ENCODE measurements around the gene DNMT3L. TPM values are rescaled to one million over a fixed set of nuclear protein-coding genes. Genes with fewer than 3 reads are reported as not detected.
"Not testable (repeated sequence)": the region's sequence is repeated elsewhere in the genome, so short reads cannot be mapped to it uniquely, and the experiment has no call there.

DNMT3L gene
- total and polyA plus RNA-seq, 9 donors: not detected

DNA sequence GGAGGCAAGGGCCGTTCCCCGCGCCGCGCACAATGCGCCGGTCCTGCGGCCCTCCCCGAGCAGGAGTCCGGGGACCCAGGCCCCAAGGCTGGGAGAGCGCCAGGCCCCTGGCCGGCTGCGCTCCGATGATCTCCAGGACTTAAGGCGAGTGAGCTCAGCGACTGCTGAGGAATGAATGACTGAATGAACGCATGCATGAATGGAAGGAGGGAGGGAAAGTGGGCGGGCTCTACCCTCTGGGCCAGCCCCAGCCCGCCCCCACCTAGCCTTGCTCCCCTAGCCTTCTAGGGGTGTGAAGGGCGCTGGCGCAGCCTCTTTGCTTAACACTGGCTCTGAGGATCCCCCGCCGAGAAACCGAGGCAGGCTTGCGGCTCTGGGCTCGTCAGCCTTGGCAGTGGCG is 20.4 kb downstream of the DNMT3L start:
- H3K36me3 ChIP-seq (ENCODE audit: control insufficient read depth, insufficient read depth, low read length); H3K4me1 ChIP-seq (ENCODE audit: control insufficient read depth, insufficient read depth, low read length); H3K27me3 ChIP-seq (ENCODE audit: control insufficient read depth, insufficient read depth, low read length); DNase-seq; H3K27ac ChIP-seq (ENCODE audit: low read length); H3K4me3 ChIP-seq (ENCODE audit: low read length); H3K9me3 ChIP-seq (replicated peaks; ENCODE audit: control insufficient read depth, low read depth, low read length): not testable (repeated sequence)
- WGBS (ENCODE audit: insufficient coverage): no CpG with 5 or more reads among the region's 27 CpGs

DNA sequence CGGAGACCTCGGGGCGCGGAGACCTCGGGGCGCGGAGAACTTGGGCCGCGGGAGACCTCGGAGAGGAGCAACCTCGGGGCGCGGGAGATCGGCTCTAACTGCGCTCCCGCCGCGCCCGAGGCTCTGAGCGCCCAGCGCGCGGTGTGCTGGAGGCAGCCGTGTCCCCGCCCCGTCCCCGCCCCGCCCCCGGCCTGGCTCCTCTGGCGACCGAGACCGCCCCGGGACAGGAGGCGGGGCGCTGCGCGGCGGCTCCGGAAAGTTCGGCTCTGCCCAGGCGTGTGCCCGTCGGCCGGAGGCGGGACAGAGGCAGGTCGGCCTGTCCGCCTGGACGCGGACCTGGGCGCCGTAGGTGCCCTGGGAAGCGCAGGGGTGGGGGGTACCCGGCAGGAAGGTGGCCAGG is 20.9 kb downstream of the DNMT3L start, which contains the start of gene ICOSLG:
ICOSLG (minus strand) TSS at position 102 of the 400 bp plus-strand sequence. CDS start 126 bp downstream, outside the sequence.
- WGBS (ENCODE audit: insufficient coverage): no CpG with 5 or more reads among the region's 53 CpGs
- H3K27me3 ChIP-seq (ENCODE audit: control insufficient read depth, insufficient read depth, low read length); H3K27ac ChIP-seq (ENCODE audit: low read length); DNase-seq; H3K4me1 ChIP-seq (ENCODE audit: control insufficient read depth, insufficient read depth, low read length); H3K36me3 ChIP-seq (ENCODE audit: control insufficient read depth, insufficient read depth, low read length); H3K4me3 ChIP-seq (ENCODE audit: low read length); H3K9me3 ChIP-seq (replicated peaks; ENCODE audit: control insufficient read depth, low read depth, low read length): not testable (repeated sequence)

DNA sequence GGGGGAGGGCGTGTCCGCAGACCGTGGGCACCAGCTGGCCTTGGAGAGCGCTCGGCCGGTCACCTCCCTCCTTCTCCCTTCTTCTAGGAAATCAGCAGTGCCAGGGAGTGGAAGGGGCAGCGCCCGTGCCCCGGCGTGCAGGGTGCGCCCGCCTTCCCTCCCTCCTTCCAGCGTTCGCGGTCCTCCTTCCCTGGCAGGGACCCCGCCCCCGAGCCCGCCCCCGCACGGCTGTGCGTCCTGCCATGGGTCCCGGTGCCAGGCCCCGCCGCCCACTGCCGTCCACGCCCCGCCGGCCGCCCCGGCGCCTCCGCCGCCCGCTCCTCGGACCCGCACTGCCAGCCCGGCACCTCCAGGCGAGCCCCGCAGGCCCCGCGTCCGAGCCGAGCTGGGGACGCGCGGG is 21.3 kb downstream of the DNMT3L start:
- not testable (repeated sequence) for H3K4me3 ChIP-seq (ENCODE audit: low read length); H3K27me3 ChIP-seq (ENCODE audit: control insufficient read depth, insufficient read depth, low read length); H3K9me3 ChIP-seq (replicated peaks; ENCODE audit: control insufficient read depth, low read depth, low read length); DNase-seq; H3K27ac ChIP-seq (ENCODE audit: low read length); H3K4me1 ChIP-seq (ENCODE audit: control insufficient read depth, insufficient read depth, low read length); H3K36me3 ChIP-seq (ENCODE audit: control insufficient read depth, insufficient read depth, low read length)
- no CpG with 5 or more reads among the region's 46 CpGs for WGBS (ENCODE audit: insufficient coverage)

DNA sequence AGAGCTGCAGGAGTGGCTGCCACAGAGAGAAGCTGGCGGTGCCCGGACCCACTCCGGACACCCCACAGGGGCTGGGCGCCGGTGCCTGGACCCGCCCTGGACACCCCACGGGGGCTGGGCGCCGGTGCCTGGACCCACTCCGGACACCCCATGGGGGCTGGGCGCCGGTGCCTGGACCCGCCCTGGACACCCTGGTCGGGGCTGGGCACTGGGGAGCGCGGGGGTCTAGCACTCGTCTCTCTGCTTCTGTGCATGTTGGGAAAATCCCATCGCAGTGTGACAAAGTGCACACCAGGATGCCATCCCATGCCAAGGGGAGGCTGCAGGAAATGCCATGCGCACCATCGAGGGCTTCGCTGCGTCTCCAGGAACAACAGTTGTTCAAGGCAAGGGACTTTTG is 32.1 kb downstream of the DNMT3L start:
- not testable (repeated sequence) for H3K4me1 ChIP-seq (ENCODE audit: control insufficient read depth, insufficient read depth, low read length); H3K4me3 ChIP-seq (ENCODE audit: low read length); H3K36me3 ChIP-seq (ENCODE audit: control insufficient read depth, insufficient read depth, low read length); H3K9me3 ChIP-seq (replicated peaks; ENCODE audit: control insufficient read depth, low read depth, low read length); H3K27ac ChIP-seq (ENCODE audit: low read length); H3K27me3 ChIP-seq (ENCODE audit: control insufficient read depth, insufficient read depth, low read length); DNase-seq
- WGBS (ENCODE audit: insufficient coverage): no CpG with 5 or more reads among the region's 22 CpGs

DNA sequence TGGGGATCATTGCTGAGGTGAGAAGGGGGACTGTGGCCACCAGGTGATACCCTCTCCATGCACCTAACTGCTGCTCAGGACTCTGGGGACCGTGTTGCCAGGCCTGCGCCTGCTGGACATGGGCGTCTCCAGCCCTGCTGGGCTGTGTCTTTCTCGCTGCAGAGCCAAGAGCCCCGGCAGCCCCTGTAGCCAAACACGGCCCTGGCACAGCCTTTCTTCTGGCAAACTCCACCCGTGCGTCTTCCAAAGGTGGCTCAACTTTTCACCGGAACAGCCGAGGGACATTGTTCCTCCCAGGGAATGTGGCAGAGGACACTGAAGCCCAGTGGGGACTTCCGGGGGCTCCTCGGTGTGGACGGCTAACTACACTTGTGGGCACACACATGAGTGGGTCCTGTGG is 33.6 kb downstream of the DNMT3L start:
- H3K9me3 ChIP-seq (replicated peaks; ENCODE audit: control insufficient read depth, low read depth, low read length); DNase-seq; H3K4me1 ChIP-seq (ENCODE audit: control insufficient read depth, insufficient read depth, low read length); H3K4me3 ChIP-seq (ENCODE audit: low read length); H3K27ac ChIP-seq (ENCODE audit: low read length); H3K27me3 ChIP-seq (ENCODE audit: control insufficient read depth, insufficient read depth, low read length); H3K36me3 ChIP-seq (ENCODE audit: control insufficient read depth, insufficient read depth, low read length): not testable (repeated sequence)
- no CpG with 5 or more reads among the region's 13 CpGs for WGBS (ENCODE audit: insufficient coverage)

DNA sequence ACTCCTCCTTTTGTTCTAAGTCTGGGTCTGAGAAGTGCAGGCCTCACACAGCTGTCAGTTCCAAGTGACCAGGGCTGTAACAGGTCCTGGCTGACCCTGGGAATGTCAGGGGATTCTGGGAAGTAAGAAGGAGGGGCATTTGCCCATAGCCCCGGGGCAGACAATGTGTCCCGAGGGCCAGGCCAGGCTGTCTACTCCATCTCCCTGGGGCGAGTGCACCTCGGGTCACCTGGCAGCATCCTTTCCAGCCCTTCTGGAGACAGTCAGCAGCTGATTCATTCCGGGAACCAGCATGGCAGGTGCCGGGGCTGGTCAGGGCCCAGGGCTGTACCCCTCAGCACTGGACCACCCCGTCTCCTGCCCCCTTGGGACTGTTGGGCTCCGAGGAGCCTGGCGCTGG is 34.1 kb downstream of the DNMT3L start:
- WGBS (ENCODE audit: insufficient coverage): no CpG with 5 or more reads among the region's 9 CpGs
- not testable (repeated sequence) for DNase-seq; H3K27ac ChIP-seq (ENCODE audit: low read length); H3K36me3 ChIP-seq (ENCODE audit: control insufficient read depth, insufficient read depth, low read length); H3K4me1 ChIP-seq (ENCODE audit: control insufficient read depth, insufficient read depth, low read length); H3K27me3 ChIP-seq (ENCODE audit: control insufficient read depth, insufficient read depth, low read length); H3K4me3 ChIP-seq (ENCODE audit: low read length); H3K9me3 ChIP-seq (replicated peaks; ENCODE audit: control insufficient read depth, low read depth, low read length)

DNA sequence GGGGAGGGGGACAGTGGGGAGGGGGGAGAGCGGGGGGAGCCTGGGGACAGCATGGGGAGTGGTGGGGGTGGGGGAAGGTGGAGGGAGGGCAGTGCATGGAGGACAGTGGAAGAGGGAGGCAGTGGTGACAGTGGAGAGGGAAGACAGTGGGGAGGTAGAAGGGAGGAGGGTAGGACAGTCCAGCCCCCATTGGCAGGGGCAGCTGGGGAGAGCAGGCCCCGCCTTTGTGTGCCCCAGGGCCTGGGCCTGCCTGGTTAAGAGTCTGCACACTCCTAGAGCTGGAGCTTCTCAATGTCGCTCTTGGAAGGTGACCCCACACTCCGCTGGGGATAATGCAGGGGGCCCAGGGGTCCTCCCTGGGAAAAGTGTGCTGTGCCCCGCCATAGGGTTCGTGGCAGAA is 36.1 kb downstream of the DNMT3L start:
- not testable (repeated sequence) for H3K4me3 ChIP-seq (ENCODE audit: low read length); H3K36me3 ChIP-seq (ENCODE audit: control insufficient read depth, insufficient read depth, low read length); H3K9me3 ChIP-seq (replicated peaks; ENCODE audit: control insufficient read depth, low read depth, low read length); H3K27me3 ChIP-seq (ENCODE audit: control insufficient read depth, insufficient read depth, low read length); H3K27ac ChIP-seq (ENCODE audit: low read length); H3K4me1 ChIP-seq (ENCODE audit: control insufficient read depth, insufficient read depth, low read length); DNase-seq
- WGBS (ENCODE audit: insufficient coverage): no CpG with 5 or more reads among the region's 6 CpGs

DNA sequence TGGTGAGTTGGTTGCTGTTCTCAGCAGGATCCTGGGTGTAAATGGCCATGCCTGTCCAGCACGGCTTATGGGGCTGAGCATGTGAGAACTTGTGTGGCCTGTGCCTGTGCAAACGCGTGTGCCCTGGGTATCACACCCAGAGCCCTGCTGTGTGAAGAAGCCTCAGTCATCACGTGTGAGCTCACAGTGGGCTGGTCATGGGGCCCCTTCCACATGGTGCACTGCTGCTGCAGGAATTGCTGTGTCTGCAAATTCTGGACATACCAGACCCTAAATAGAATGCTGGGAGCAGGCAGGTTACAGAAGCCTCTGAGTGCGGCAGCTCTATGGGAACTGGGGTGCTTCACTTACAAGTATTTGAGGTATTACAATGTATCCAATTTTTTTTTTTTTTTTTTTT is 38.4 kb downstream of the DNMT3L start:
- not testable (repeated sequence) for H3K27ac ChIP-seq (ENCODE audit: low read length); H3K4me3 ChIP-seq (ENCODE audit: low read length); H3K9me3 ChIP-seq (replicated peaks; ENCODE audit: control insufficient read depth, low read depth, low read length); H3K27me3 ChIP-seq (ENCODE audit: control insufficient read depth, insufficient read depth, low read length); DNase-seq; H3K36me3 ChIP-seq (ENCODE audit: control insufficient read depth, insufficient read depth, low read length); H3K4me1 ChIP-seq (ENCODE audit: control insufficient read depth, insufficient read depth, low read length)
- WGBS (ENCODE audit: insufficient coverage): no CpG with 5 or more reads among the region's 5 CpGs

DNA sequence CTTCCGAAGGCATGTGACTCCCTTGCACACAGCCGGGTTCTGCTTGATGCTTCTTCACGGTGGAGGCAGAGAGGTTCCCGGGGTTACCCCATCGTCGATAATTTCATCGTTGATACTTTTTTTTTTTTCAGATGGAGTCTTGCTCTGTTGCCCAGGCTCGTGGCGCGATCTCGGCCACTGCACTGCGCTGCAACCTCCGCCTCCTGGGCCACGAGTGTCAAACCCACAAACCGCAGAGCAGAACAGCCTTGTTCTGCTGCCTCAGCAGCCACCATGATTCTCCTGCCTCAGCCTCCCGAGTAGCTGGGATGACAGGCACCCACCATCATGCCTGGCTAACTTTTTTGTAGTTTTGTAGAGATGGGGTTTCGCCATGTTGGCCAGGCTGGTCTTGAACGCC is 41.0 kb downstream of the DNMT3L start:
- H3K4me1 ChIP-seq (ENCODE audit: control insufficient read depth, insufficient read depth, low read length); H3K27me3 ChIP-seq (ENCODE audit: control insufficient read depth, insufficient read depth, low read length); H3K9me3 ChIP-seq (replicated peaks; ENCODE audit: control insufficient read depth, low read depth, low read length); H3K4me3 ChIP-seq (ENCODE audit: low read length); DNase-seq; H3K36me3 ChIP-seq (ENCODE audit: control insufficient read depth, insufficient read depth, low read length); H3K27ac ChIP-seq (ENCODE audit: low read length): not testable (repeated sequence)
- WGBS (ENCODE audit: insufficient coverage): no CpG with 5 or more reads among the region's 18 CpGs

DNA sequence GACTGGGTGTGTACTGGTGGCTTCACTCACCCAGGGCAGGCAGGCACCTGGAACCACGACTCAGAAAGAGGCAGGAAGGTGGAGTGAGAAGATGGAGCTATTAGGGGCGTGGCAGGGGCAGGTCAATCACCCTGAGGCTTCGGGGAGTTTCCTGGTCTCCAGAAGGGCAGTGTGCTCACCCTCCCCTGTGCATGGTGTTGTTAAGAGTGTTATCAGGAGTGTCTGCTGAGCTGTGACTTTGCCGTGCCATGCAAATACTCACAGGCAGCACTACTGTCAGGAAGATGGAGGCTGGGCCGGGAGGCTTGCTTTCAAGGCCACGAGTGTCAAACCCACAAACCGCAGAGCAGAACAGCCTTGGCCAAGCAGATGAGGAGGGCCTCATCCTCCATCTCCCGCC is 43.2 kb downstream of the DNMT3L start:
- not testable (repeated sequence) for H3K36me3 ChIP-seq (ENCODE audit: control insufficient read depth, insufficient read depth, low read length); DNase-seq; H3K27me3 ChIP-seq (ENCODE audit: control insufficient read depth, insufficient read depth, low read length); H3K27ac ChIP-seq (ENCODE audit: low read length); H3K4me3 ChIP-seq (ENCODE audit: low read length); H3K4me1 ChIP-seq (ENCODE audit: control insufficient read depth, insufficient read depth, low read length); H3K9me3 ChIP-seq (replicated peaks; ENCODE audit: control insufficient read depth, low read depth, low read length)
- no CpG with 5 or more reads among the region's 8 CpGs for WGBS (ENCODE audit: insufficient coverage)

DNA sequence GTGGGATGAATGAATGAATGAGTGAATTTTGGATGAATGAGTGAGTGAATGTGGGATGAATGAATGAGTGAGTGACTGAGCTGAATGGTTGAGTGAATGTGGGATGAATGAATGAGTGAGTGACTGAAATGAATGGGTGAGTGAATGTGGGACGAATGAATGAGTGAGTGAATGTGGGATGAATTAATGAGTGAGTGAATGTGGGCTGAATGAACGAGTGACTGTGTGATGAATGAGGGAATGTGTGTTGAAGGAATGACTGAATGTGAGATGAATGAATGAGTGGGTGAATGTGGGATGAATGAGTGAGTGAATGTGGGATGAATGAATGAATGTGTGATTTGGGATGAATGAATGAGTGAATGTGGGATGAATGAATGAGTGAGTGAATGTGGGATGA is 49.7 kb downstream of the DNMT3L start:
- H3K27ac ChIP-seq (ENCODE audit: low read length); DNase-seq; H3K27me3 ChIP-seq (ENCODE audit: control insufficient read depth, insufficient read depth, low read length); H3K4me1 ChIP-seq (ENCODE audit: control insufficient read depth, insufficient read depth, low read length); H3K36me3 ChIP-seq (ENCODE audit: control insufficient read depth, insufficient read depth, low read length); H3K9me3 ChIP-seq (replicated peaks; ENCODE audit: control insufficient read depth, low read depth, low read length); H3K4me3 ChIP-seq (ENCODE audit: low read length): not testable (repeated sequence)
- no CpG with 5 or more reads among the region's 2 CpGs for WGBS (ENCODE audit: insufficient coverage)

All from muscle of leg (tissue), 11 donors.